Muscle of leg (tissue), 11 donors: ENCODE data around the gene ZNF365. TPM values are rescaled to one million over a fixed set of nuclear protein-coding genes. Genes with fewer than 3 reads are reported as not detected.
"Not testable (repeated sequence)": the region's sequence is repeated elsewhere in the genome, so short reads cannot be mapped to it uniquely, and the experiment has no call there.

ENCODE experiments used
- DNase-seq: peaks from one replicate; pipeline ENCODE4 v3.0.0; 2013
- H3K27ac ChIP-seq: one replicate; pipeline ENCODE4 v1.5.1; 2013; ENCODE audit warnings: mild to moderate bottlenecking, low read length, control low read depth
- H3K27me3 ChIP-seq: one replicate; pipeline ENCODE4 v1.6.1; 2013; ENCODE audit warnings: low read length; ENCODE audit not compliant: control insufficient read depth, insufficient read depth
- H3K36me3 ChIP-seq: one replicate; pipeline ENCODE4 v1.6.1; 2013; ENCODE audit warnings: low read length; ENCODE audit not compliant: control insufficient read depth, insufficient read depth
- H3K4me1 ChIP-seq: one replicate; pipeline ENCODE4 v1.6.1; 2013; ENCODE audit warnings: low read length; ENCODE audit not compliant: control insufficient read depth, insufficient read depth
- H3K4me3 ChIP-seq: one replicate; pipeline ENCODE4 v1.5.1; 2013; ENCODE audit warnings: low read length, control low read depth
- H3K9me3 ChIP-seq: replicated peaks from 2 replicates; pipeline ENCODE4 v1.6.1; 2013; ENCODE audit warnings: low read depth, low read length; ENCODE audit not compliant: control insufficient read depth
- WGBS: methylation state at CpG from one replicate; pipeline ENCODE4 v1.1.5; 2013; ENCODE audit warnings: missing lambda C conversion rate; ENCODE audit not compliant: insufficient coverage; 5-methylcytosine and 5-hydroxymethylcytosine counted together
- polyA plus RNA-seq, 8 donors: library from polyadenylated mRNA; unstranded; fragments of 120-200 nt; gene quantifications; one replicate each; pipeline versions ENCODE4 v1.2.1 to v1.2.3, GENCODE V29; 2013; ENCODE audit warnings: inconsistent platforms in 1 of 8, low replicate concordance in 1 of 8; ENCODE audit not compliant: insufficient read length in 8 of 8, insufficient read depth in 1 of 8
- total RNA-seq: library from RNA; stranded (reverse); fragments of 120-200 nt; gene quantifications from one replicate; pipeline ENCODE4 v1.2.4, GENCODE V29; 2013

ZNF365 gene
- total and polyA plus RNA-seq, 9 donors, result 0.05 to 0.30 (median 0.17) TPM

GRCh38 chr10:62341419-62341818 is 32.8 kb upstream of the ZNF365 start:
- Histone ChIP-seq H3K4me3 (no peak overlapping the region), H3K27me3 (no peaks in the 10 kb centered on the region), H3K36me3 (no peaks in the 10 kb centered on the region), H3K4me1 (no peaks in the 10 kb centered on the region), H3K9me3 (peaks cover 17% of the 10 kb centered on the region), H3K27ac (no peak overlapping the region)
- no peak for DNase-seq

- WGBS, result no CpG with 5 or more reads among the region's 1 CpG
These were observed 31.2 kb upstream of the ZNF365 start for GRCh38 chr10:62343000-62343399.

GRCh38 chr10:62348029-62348428 is 26.1 kb upstream of the ZNF365 start:
- Histone ChIP-seq H3K4me3 (no peak overlapping the region), H3K27ac (no peak overlapping the region), H3K36me3 (no peaks in the 10 kb centered on the region), H3K27me3 (no peaks in the 10 kb centered on the region), H3K4me1 (no peaks in the 10 kb centered on the region), H3K9me3 (peaks cover 15% of the 10 kb centered on the region)
- no peak for DNase-seq

More at GRCh38 chr10:62343000-62343399, 31.2 kb upstream of the ZNF365 start:
- H3K4me1 ChIP-seq, result no peaks in the 10 kb centered on the region
- DNase-seq, result no peak
- no peaks in the 10 kb centered on the region for H3K36me3 ChIP-seq
- peaks cover 19% of the 10 kb centered on the region for H3K9me3 ChIP-seq
- H3K27ac ChIP-seq, result no peak overlapping the region
- H3K4me3 ChIP-seq, result no peak overlapping the region
- no peaks in the 10 kb centered on the region for H3K27me3 ChIP-seq

- no peak for DNase-seq
- peaks cover 4% of the 10 kb centered on the region for H3K9me3 ChIP-seq
- no peaks in the 10 kb centered on the region for H3K36me3 ChIP-seq
- H3K4me3 ChIP-seq, result no peak overlapping the region
- no peaks in the 10 kb centered on the region for H3K4me1 ChIP-seq
- H3K27me3 ChIP-seq, result no peaks in the 10 kb centered on the region
- no peak overlapping the region for H3K27ac ChIP-seq
These were observed 21.7 kb upstream of the ZNF365 start for GRCh38 chr10:62352356-62352970.

- Histone ChIP-seq H3K4me3 (no peak overlapping the region), H3K27ac (no peak overlapping the region), H3K36me3 (no peaks in the 10 kb centered on the region), H3K4me1 (no peaks in the 10 kb centered on the region), H3K9me3 (no peaks in the 10 kb centered on the region), H3K27me3 (no peaks in the 10 kb centered on the region)
- no CpG with 5 or more reads among the region's 2 CpGs for WGBS
- no peak for DNase-seq
These were observed 19.3 kb upstream of the ZNF365 start for GRCh38 chr10:62354916-62355315.

- no CpG with 5 or more reads among the region's 2 CpGs for WGBS
These were observed 17.7 kb upstream of the ZNF365 start for GRCh38 chr10:62356447-62356846.

GRCh38 chr10:62358151-62358550 is 16.0 kb upstream of the ZNF365 start:
- DNase-seq, H3K4me1 ChIP-seq, H3K9me3 ChIP-seq, H3K4me3 ChIP-seq, H3K36me3 ChIP-seq, H3K27me3 ChIP-seq, H3K27ac ChIP-seq: not testable (repeated sequence)
- 75% methylated on average over 1 of the region's 2 CpGs for WGBS

More at GRCh38 chr10:62356447-62356846, 17.7 kb upstream of the ZNF365 start:
- Histone ChIP-seq H3K4me1 (no peaks in the 10 kb centered on the region), H3K4me3 (no peak overlapping the region), H3K27me3 (no peaks in the 10 kb centered on the region), H3K36me3 (no peaks in the 10 kb centered on the region), H3K27ac (no peak overlapping the region), H3K9me3 (no peaks in the 10 kb centered on the region)
- no peak for DNase-seq

GRCh38 chr10:62373639-62373994 is 552 bp upstream of the ZNF365 start:
- peaks cover 15% of the 10 kb centered on the region for H3K27me3 ChIP-seq
- H3K27ac ChIP-seq, result no peak overlapping the region

GRCh38 chr10:62374862-62375710 is 917 bp downstream of the ZNF365 start:
- peaks cover 15% of the 10 kb centered on the region for H3K27me3 ChIP-seq
- no peak overlapping the region for H3K27ac ChIP-seq
- no peak overlapping the region for H3K4me3 ChIP-seq
- peak; percentile 12 for DNase-seq
- H3K9me3 ChIP-seq, result no peaks in the 10 kb centered on the region
- 67% methylated on average over 8 of the region's 12 CpGs for WGBS
- H3K36me3 ChIP-seq, result no peaks in the 10 kb centered on the region
- H3K4me1 ChIP-seq, result peaks cover 8% of the 10 kb centered on the region

More at GRCh38 chr10:62373639-62373994, 552 bp upstream of the ZNF365 start:
- DNase-seq, result no peak
- WGBS, result 0% methylated on average over 2 of the region's 8 CpGs
- H3K4me3 ChIP-seq, result peak overlapping the region; percentile 44
- no peaks in the 10 kb centered on the region for H3K36me3 ChIP-seq
- H3K4me1 ChIP-seq, result peaks cover 8% of the 10 kb centered on the region
- H3K9me3 ChIP-seq, result no peaks in the 10 kb centered on the region

GRCh38 chr10:62376071-62377025 is 2.2 kb downstream of the ZNF365 start:
- Histone ChIP-seq H3K27ac (no peak overlapping the region), H3K36me3 (no peaks in the 10 kb centered on the region), H3K9me3 (no peaks in the 10 kb centered on the region), H3K4me1 (peaks cover 8% of the 10 kb centered on the region), H3K4me3 (no peak overlapping the region), H3K27me3 (peaks cover 15% of the 10 kb centered on the region)
- 82% methylated on average over 15 of the region's 21 CpGs for WGBS
- DNase-seq, result no peak
